Fibroblast of villous mesenchyme (primary cell): Measurements from ENCODE around the gene CAPN15. TPM values are rescaled to one million over a fixed set of nuclear protein-coding genes. Genes with fewer than 3 reads are reported as not detected.

Experiments
- DNase-seq: peaks from one replicate; pipeline ENCODE4 v3.0.0-alpha.2; 2010; ENCODE audit warnings: low read depth
- H3K4me3 ChIP-seq: 2 replicates; pipeline ENCODE4 v1.5.1; 2011; ENCODE audit warnings: low read depth, mild to moderate bottlenecking, low read length
- CTCF ChIP-seq: IDR thresholded peaks from 2 replicates; pipeline ENCODE4 v1.5.1; 2012; ENCODE audit warnings: low read depth, mild to moderate bottlenecking, low read length; ENCODE audit not compliant: insufficient read depth
- total RNA-seq: library from RNA; depleted of rRNA; stranded (reverse); fragments of >200 nt; gene quantifications from 2 replicates; pipeline ENCODE4 v1.2.3, GENCODE V29; 2012

CAPN15 gene
- total RNA-seq, 1 donor: 37.1 TPM

- no peak for TF ChIP-seq CTCF
- no peak overlapping the region for H3K4me3 ChIP-seq
- DNase-seq: no peak
Measured at GRCh38 chr16:533391-534123, 6.0 kb downstream of the CAPN15 start.

- no peak overlapping the region for H3K4me3 ChIP-seq
- DNase-seq: no peak
- TF ChIP-seq CTCF: no peak
Measured at GRCh38 chr16:534135-534534, 6.6 kb downstream of the CAPN15 start.

GRCh38 chr16:534856-535445 lies 7.4 kb downstream of the CAPN15 start:
- DNase-seq: no peak
- no peak for TF ChIP-seq CTCF
- H3K4me3 ChIP-seq: no peak overlapping the region

- peak; percentile 74 for DNase-seq
- H3K4me3 ChIP-seq: no peak overlapping the region
- no peak for TF ChIP-seq CTCF
Measured at GRCh38 chr16:535446-536405, 8.2 kb downstream of the CAPN15 start.

- TF ChIP-seq CTCF: no peak
- DNase-seq: no peak
- no peak overlapping the region for H3K4me3 ChIP-seq
Measured at GRCh38 chr16:536746-537145, 9.2 kb downstream of the CAPN15 start.

GRCh38 chr16:537415-538335 lies 10.2 kb downstream of the CAPN15 start:
- DNase-seq: no peak

More at GRCh38 chr16:537415-538335, 10.2 kb downstream of the CAPN15 start:
- TF ChIP-seq CTCF: no peak
- H3K4me3 ChIP-seq: no peak overlapping the region
